LNCAP (cell line): ENCODE results near the gene JAKMIP2.

ENCODE experiments used
- CTCF ChIP-seq: fragments of 450-650 bp; IDR thresholded peaks from 2 replicates; pipeline ENCODE4 v1.5.1; 2017; ENCODE audit warnings: mild to moderate bottlenecking

The JAKMIP2 gene

GRCh38 chr5:147818290-147818689 lies 35.8 kb upstream of the JAKMIP2 start:
- no peak for TF ChIP-seq CTCF

- no peak for TF ChIP-seq CTCF
Measured at GRCh38 chr5:147813696-147814095, 31.2 kb upstream of the JAKMIP2 start.

- TF ChIP-seq CTCF = no peak
Measured at GRCh38 chr5:147809830-147810666, 27.5 kb upstream of the JAKMIP2 start.

GRCh38 chr5:147805030-147805454 lies 22.5 kb upstream of the JAKMIP2 start:
- no peak for TF ChIP-seq CTCF

- TF ChIP-seq CTCF = no peak
Measured at GRCh38 chr5:147804334-147804733, 21.8 kb upstream of the JAKMIP2 start.

GRCh38 chr5:147803926-147804325 lies 21.4 kb upstream of the JAKMIP2 start:
- no peak for TF ChIP-seq CTCF

GRCh38 chr5:147801461-147801860 lies 18.9 kb upstream of the JAKMIP2 start:
- TF ChIP-seq CTCF = no peak
